Neural progenitor cell (in vitro differentiated cells): ENCODE results near the gene PAXX. TPM values are rescaled to one million over a fixed set of nuclear protein-coding genes. Genes with fewer than 3 reads are reported as not detected.

Source experiments
- DNase-seq: peaks from one replicate; pipeline ENCODE4 v3.0.0-alpha.2; 2016; ENCODE audit warnings: low spot score
- H2AFZ ChIP-seq: fragments of 200-600 bp; sonication (generic); replicated peaks from 2 replicates; pipeline ENCODE4 v1.6.1; 2016; ENCODE audit warnings: antibody characterized with exemption
- H3F3A ChIP-seq: fragments of 200-600 bp; sonication (generic); 2 replicates; pipeline ENCODE4 v1.6.1; 2016; ENCODE audit warnings: antibody characterized with exemption, low read depth
- H3K27ac ChIP-seq: fragments of 200-600 bp; sonication (generic); 2 replicates; pipeline ENCODE4 v1.5.1; 2016; ENCODE audit warnings: mild to moderate bottlenecking
- H3K27me3 ChIP-seq: fragments of 200-600 bp; sonication (generic); 2 replicates; pipeline ENCODE4 v1.6.1; 2016; ENCODE audit warnings: mild to moderate bottlenecking, moderate library complexity
- H3K36me3 ChIP-seq: fragments of 200-600 bp; sonication (generic); 2 replicates; pipeline ENCODE4 v1.5.1; 2016
- H3K4me1 ChIP-seq: fragments of 200-600 bp; sonication (generic); 2 replicates; pipeline ENCODE4 v1.6.1; 2016; ENCODE audit warnings: mixed run types
- H3K4me2 ChIP-seq: fragments of 200-600 bp; sonication (generic); 2 replicates; pipeline ENCODE4 v1.6.1; 2016
- H3K4me3 ChIP-seq: fragments of 200-600 bp; sonication (generic); 2 replicates; pipeline ENCODE4 v1.5.1; 2016
- H3K79me2 ChIP-seq: fragments of 200-600 bp; sonication (generic); 2 replicates; pipeline ENCODE4 v1.6.1; 2016; ENCODE audit warnings: low read depth
- H3K9ac ChIP-seq: fragments of 200-600 bp; sonication (generic); 2 replicates; pipeline ENCODE4 v1.6.1; 2016
- H3K9me3 ChIP-seq: fragments of 200-600 bp; sonication (generic); 2 replicates; pipeline ENCODE4 v1.5.1; 2016; ENCODE audit warnings: low read depth
- H4K20me1 ChIP-seq: fragments of 200-600 bp; sonication (generic); 2 replicates; pipeline ENCODE4 v1.6.1; 2016; ENCODE audit warnings: low read depth
- H3K27ac Mint-ChIP-seq: 3 replicates; pipeline ENCODE4 v1.8.0; 2021; ENCODE audit warnings: mixed read lengths
- H3K27me3 Mint-ChIP-seq: 2 replicates; pipeline ENCODE4 v1.8.0; 2022; ENCODE audit warnings: low read depth, mild to moderate bottlenecking, inconsistent platforms, moderate library complexity, mixed read lengths; ENCODE audit not compliant: insufficient read depth
- H3K36me3 Mint-ChIP-seq: 3 replicates; pipeline ENCODE4 v1.8.0; 2021; ENCODE audit warnings: mixed read lengths
- H3K4me1 Mint-ChIP-seq: 3 replicates; pipeline ENCODE4 v1.8.0; 2021; ENCODE audit warnings: mixed read lengths
- H3K4me3 Mint-ChIP-seq: 3 replicates; pipeline ENCODE4 v1.8.0; 2021; ENCODE audit warnings: mild to moderate bottlenecking, moderate library complexity, mixed read lengths
- H3K9me3 Mint-ChIP-seq: 3 replicates; pipeline ENCODE4 v1.8.0; 2020; ENCODE audit warnings: mixed read lengths
- EZH2 ChIP-seq: fragments of 200-600 bp; sonication (generic); IDR thresholded peaks from 2 replicates; pipeline ENCODE4 v1.6.1; 2017; ENCODE audit warnings: antibody characterized with exemption, mild to moderate bottlenecking, moderate library complexity
- EZH2phosphoT487 ChIP-seq: fragments of 200-600 bp; sonication (generic); IDR thresholded peaks from 2 replicates; pipeline ENCODE4 v1.6.1; 2017; ENCODE audit warnings: antibody characterized with exemption
- total RNA-seq: library from RNA; depleted of rRNA; stranded (reverse); fragments of >200 nt; gene quantifications from 2 replicates; pipeline ENCODE4 v1.2.3, GENCODE V29; 2015; ENCODE audit warnings: low replicate concordance
- TF ChIP-seq, protein P1 (sequence below): fragments of 200-600 bp; sonication (generic); IDR thresholded peaks from 2 replicates; pipeline ENCODE4 v1.5.1; 2017; ENCODE audit warnings: antibody characterized with exemption, mild to moderate bottlenecking

Gene PAXX
- total RNA-seq, 1 donor from 2014 or later: 31.5 TPM

DNA sequence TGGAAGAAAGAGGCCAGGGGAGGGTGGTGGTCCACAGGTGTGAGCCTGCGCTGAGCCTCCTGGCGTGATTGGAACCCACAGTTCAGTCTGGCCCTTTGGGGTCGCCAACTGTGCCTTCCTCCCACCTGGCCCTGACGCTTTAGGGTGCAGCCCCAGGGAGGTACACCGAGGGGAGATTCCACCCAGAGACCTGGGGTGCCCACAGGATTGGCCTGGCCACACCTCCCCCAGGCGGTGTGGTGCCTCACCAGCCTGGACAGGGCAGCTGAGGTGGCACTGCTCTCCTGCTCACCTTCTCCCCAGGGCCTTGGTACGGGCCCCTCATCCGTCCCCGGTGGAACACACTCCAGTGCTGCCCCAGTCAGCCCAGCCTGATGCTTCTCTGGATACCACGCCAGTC, 5.1 kb downstream of the PAXX start:
- peaks cover 8% of the 10 kb centered on the region for H4K20me1 ChIP-seq
- H3K4me3 ChIP-seq: no peak overlapping the region
- peak overlapping the region; percentile 65 for H3K4me2 ChIP-seq
- peaks cover 12% of the 10 kb centered on the region for H3K27me3 ChIP-seq
- Mint-ChIP-seq H3K27ac (no peak overlapping the region), H3K4me3 (no peak overlapping the region), H3K9me3 (no peaks in the 10 kb centered on the region), H3K4me1 (peaks cover 10% of the 10 kb centered on the region), H3K27me3 (peaks cover 16% of the 10 kb centered on the region), H3K36me3 (no peaks in the 10 kb centered on the region)
- TF ChIP-seq EZH2phosphoT487: no peak
- TF ChIP-seq, protein P1, sequence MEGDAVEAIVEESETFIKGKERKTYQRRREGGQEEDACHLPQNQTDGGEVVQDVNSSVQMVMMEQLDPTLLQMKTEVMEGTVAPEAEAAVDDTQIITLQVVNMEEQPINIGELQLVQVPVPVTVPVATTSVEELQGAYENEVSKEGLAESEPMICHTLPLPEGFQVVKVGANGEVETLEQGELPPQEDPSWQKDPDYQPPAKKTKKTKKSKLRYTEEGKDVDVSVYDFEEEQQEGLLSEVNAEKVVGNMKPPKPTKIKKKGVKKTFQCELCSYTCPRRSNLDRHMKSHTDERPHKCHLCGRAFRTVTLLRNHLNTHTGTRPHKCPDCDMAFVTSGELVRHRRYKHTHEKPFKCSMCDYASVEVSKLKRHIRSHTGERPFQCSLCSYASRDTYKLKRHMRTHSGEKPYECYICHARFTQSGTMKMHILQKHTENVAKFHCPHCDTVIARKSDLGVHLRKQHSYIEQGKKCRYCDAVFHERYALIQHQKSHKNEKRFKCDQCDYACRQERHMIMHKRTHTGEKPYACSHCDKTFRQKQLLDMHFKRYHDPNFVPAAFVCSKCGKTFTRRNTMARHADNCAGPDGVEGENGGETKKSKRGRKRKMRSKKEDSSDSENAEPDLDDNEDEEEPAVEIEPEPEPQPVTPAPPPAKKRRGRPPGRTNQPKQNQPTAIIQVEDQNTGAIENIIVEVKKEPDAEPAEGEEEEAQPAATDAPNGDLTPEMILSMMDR: no peak
- no peak for TF ChIP-seq EZH2
- peak overlapping the region; percentile 39 for H2AFZ ChIP-seq
- peaks cover 4% of the 10 kb centered on the region for H3F3A ChIP-seq
- DNase-seq: no peak
- H3K27ac ChIP-seq: no peak overlapping the region
- peaks cover 10% of the 10 kb centered on the region for H3K79me2 ChIP-seq
- H3K9ac ChIP-seq: no peak overlapping the region
- no peaks in the 10 kb centered on the region for H3K9me3 ChIP-seq
- H3K4me1 ChIP-seq: peaks cover 11% of the 10 kb centered on the region
- H3K36me3 ChIP-seq: no peaks in the 10 kb centered on the region

DNA sequence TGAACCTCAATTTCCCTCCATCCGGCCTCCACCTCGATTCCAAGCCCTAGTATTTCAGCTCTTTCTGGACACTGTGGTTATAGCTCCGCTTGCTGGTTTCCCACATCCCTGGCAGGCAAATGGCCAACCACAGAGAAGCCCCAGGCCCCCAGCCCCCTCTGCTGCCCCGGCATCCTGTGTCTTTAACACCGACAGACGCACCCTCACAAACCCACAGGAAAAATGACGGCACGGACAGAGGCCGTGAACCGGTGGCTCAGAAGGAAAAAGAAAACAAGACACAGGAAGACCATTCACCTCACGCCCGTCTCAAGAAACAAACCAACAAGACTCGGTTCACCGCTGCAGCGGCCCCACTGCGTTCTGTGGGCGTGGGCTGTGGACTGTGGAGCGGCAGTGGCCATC, 5.6 kb downstream of the PAXX start:
- Histone ChIP-seq H4K20me1 (peaks cover 6% of the 10 kb centered on the region), H3K9ac (no peak overlapping the region), H3F3A (peaks cover 4% of the 10 kb centered on the region), H3K9me3 (no peaks in the 10 kb centered on the region), H3K36me3 (no peaks in the 10 kb centered on the region), H3K27me3 (peaks cover 12% of the 10 kb centered on the region), H3K27ac (no peak overlapping the region), H3K4me1 (peaks cover 11% of the 10 kb centered on the region), H2AFZ (no peak overlapping the region), H3K4me2 (no peak overlapping the region), H3K4me3 (no peak overlapping the region), H3K79me2 (peaks cover 6% of the 10 kb centered on the region)
- no peak for TF ChIP-seq EZH2phosphoT487
- Mint-ChIP-seq H3K36me3 (no peaks in the 10 kb centered on the region), H3K27ac (no peak overlapping the region), H3K27me3 (peaks cover 16% of the 10 kb centered on the region), H3K4me1 (peaks cover 10% of the 10 kb centered on the region), H3K4me3 (no peak overlapping the region), H3K9me3 (no peaks in the 10 kb centered on the region)
- no peak for DNase-seq

DNA sequence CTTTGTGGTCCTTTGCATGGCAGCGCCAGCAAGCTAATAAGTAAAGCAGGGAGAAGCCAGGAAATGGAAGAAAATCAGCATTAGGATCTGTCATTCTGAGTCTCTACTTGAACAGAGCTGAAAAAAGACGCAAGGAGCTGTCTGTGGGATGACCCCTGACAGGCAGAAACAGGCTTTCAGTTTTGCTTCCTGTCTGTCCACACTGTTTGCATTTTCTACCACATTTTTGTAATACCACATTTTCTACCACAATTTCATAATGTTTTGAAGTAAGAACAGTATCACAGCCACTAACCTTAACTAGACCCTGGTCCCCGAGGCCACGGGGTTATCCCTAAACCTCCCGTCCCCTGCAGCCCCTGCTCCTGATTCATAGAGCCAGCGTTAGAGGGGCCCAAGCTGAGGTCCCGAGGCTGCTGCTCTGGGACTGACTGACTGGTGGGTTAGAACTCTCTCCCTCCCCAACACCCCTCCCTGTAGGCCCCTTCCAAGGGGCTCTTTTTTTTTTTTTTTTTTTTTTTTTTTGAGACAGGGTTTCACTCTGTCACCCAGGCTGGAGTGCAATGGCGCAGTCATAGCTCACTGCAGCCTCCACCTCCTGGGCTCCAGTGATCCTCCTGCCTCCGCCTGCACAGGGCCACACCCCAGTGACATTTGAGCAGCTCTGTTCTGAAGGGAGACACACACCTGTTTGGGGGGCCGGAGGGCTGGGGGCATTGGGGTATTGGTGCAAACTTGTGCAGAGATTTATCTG, 8.1 kb downstream of the PAXX start:
- no peaks in the 10 kb centered on the region for H3K9me3 ChIP-seq
- H3K36me3 Mint-ChIP-seq: no peaks in the 10 kb centered on the region
- TF ChIP-seq EZH2 (no peak), EZH2phosphoT487 (no peak)
- TF ChIP-seq, protein P1: no peak
- peaks cover 4% of the 10 kb centered on the region for H3F3A ChIP-seq
- H3K9ac ChIP-seq: no peak overlapping the region
- H3K4me1 ChIP-seq: peaks cover 11% of the 10 kb centered on the region
- no peak overlapping the region for H3K27ac ChIP-seq
- H3K27ac Mint-ChIP-seq: no peak overlapping the region
- no peaks in the 10 kb centered on the region for H3K79me2 ChIP-seq
- DNase-seq: no peak
- peaks cover 7% of the 10 kb centered on the region for H3K9me3 Mint-ChIP-seq
- no peaks in the 10 kb centered on the region for H3K36me3 ChIP-seq
- peaks cover 10% of the 10 kb centered on the region for H3K4me1 Mint-ChIP-seq
- no peak overlapping the region for H3K4me3 Mint-ChIP-seq
- no peak overlapping the region for H2AFZ ChIP-seq
- H3K4me3 ChIP-seq: no peak overlapping the region
- no peak overlapping the region for H3K4me2 ChIP-seq
- peaks cover 24% of the 10 kb centered on the region for H3K27me3 Mint-ChIP-seq
- H4K20me1 ChIP-seq: no peaks in the 10 kb centered on the region
- peaks cover 12% of the 10 kb centered on the region for H3K27me3 ChIP-seq
